IPS-11a (cell line): ENCODE measurements around the gene TCERG1L.

Experiments
- H3K4me3 ChIP-seq: one replicate; pipeline ENCODE4 v1.5.1; 2013; ENCODE audit warnings: low read depth, low read length, control low read depth

Gene TCERG1L

GRCh38 chr10:131271966-131272365, 39.6 kb downstream of the TCERG1L start:
- H3K4me3 ChIP-seq, result no peak overlapping the region

DNA sequence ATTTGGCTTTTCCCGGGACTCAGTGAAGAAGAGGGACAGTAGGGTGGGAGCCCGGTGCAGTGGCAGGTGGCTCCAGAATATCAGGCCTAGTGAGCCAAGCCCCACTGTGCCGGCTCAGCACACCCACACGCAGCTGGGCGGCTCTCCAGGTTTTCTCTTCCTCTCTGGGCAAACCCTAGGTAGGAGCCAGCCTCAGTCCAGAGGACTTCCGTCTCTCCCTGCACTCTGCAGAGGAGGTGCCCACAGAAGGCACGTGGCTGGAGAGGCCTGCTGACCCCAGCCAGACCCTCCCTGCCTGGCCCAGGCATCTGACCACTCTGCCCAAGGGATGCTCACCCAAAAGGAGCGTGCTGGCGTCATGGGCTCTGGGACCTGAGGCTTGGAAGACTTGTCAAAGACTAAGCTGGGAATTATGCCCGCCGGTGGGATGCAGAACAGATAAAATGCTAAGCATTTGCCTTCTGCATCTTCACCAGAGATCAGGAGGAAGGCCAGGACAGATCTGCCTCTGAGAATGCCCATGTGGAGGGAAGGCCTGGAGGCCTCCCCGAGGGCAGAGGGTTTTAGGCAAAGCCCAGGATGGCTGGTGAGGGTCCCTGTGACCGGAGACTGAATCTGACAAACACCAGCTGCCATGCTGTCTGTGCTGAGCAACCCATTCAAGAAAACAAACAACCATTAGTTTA, 40.2 kb downstream of the TCERG1L start:
- no peak overlapping the region for H3K4me3 ChIP-seq

GRCh38 chr10:131270461-131271190, 40.9 kb downstream of the TCERG1L start:
- no peak overlapping the region for H3K4me3 ChIP-seq

DNA sequence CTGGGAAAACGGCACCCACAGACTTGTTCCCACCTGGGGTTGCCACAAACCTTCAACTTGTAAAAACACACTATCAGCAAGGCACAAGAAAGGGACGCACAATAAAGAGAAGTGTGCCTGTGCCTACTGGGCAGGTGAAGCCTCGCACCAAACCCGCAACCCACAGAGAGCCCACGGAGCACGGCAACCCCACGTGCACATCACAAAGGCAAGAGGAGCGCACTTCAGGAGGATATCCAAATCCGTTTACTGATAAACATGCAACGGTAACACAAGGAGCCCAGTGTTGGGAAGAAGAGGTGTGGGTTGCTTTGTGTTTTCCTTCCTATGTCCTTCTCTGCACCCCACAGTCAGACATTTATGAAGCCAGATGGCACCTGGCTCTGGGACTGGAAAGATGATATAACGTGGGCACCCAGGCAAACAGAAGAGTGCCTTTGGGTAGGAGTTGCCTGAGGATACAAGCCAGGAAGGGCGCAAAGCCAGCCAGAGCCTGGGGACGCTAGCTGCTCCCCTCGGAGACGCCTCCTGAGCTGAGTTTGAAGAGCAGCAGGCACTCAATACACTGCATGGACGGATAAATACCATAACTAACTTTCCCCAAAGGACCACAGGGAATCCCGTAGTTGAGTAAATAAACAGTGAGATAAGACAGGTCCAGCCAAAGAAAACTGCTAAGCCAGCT, 41.6 kb downstream of the TCERG1L start:
- H3K4me3 ChIP-seq, result no peak overlapping the region

DNA sequence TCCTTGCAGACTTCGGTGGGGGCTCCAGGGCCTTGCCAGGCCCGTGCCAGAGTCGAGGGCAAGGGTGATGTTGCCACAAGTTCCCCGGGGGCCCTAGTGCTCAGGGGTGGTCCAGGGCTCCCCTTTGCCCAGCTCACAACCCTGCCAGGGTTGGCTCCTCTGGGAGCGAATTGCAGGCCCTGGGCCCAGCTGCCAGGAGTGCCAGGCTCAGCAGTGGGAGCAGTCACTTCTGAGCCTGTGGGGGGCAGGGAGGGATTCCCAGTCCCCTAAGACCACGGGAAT, 43.8 kb downstream of the TCERG1L start:
- H3K4me3 ChIP-seq, result no peak overlapping the region

GRCh38 chr10:131266936-131267813, 44.3 kb downstream of the TCERG1L start:
- no peak overlapping the region for H3K4me3 ChIP-seq

DNA sequence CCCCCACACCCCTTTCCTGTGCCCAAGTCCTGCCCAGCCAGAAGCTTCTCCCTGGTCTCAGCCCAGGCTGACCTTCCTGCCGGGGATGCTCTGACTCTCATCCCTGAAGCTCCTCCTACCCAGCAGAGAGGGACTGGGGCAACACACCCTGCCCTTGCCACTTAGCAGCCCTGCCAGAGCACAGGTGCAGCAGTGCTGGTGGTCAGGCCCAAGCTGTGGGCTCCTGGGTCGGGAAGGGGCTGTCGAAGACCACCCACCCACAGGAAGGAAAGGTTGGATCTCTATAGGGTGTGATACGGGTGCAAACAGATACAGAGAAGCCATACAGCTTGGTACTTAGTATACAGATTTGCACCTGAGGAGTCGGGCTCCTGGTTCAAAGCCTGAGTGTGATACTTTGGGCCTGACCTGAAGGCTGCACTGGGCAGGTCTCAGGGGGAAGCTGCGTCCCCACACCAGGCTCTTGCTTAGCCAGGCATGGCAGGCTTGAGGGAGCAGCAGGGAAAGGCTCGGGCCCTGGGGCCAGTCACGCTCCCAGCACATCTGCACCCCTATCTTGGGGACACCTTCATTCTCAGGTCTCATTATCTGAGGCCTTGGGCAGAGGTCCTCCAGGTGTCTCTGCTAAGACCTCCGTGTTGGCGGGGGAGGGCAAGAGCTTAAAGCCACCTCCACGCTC, 47.3 kb downstream of the TCERG1L start:
- no peak overlapping the region for H3K4me3 ChIP-seq

DNA sequence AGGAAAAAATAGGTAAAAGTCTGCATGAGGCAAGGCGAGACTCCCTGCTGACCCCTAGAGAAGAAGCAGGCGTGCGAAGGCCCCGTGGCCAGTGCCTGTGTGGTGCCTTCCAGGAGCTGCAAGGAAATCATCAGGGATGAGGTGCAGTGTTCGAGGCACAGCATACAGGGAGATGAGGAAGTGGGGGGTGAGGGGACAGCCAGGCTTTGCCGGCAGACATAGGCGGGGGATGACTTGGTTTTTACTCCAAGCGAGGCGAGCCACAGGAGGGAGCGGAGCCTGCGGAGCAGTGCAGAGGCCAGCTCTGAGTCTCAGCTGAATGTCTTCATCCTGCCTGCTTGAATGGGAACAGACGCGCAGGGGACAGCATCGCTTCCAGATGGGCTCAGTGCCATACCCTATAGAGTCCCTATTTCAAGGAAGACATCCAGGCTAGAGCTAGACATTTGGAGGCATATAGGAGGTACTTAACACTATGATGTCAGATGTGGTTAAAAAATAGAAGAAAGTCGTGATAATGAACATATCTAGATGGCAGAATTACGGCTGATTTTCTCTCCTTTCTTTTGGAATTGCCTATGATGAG, 49.5 kb downstream of the TCERG1L start:
- no peak overlapping the region for H3K4me3 ChIP-seq

DNA sequence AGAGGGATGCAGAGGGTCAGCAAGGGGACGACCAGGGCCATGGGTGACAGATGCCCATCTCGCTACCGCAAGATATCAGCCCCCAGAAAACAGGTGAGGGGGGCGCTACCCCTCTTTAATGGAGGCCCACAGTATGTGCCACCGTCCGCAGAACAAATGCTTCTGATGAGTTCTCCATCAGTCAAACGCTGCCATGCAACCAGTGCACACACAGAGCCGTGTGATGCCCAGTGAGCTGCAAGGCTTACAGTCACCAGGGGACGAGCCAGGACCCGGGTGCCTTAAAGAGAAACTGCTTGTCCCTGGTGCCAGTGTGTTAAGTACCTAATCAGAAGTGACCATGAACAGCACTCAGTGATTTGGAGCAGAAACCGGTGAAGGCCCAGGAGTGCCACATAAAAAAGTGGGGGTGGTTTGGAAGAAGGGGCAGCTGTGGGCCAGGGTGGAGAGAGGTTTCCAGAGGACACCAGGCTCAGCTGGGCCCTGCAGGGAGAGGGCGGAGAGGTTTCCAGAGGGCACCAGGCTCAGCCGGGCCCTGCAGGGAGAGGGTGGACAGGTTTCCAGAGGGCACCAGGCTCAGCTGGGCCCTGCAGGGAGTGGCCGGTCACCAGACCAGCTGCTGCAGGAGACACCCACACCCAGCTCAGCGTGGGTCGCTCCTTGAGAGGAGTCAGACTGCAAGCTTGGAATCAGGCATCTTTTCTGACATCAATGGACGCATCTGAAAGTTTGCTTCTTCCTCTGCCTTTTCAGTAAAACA, 50.9 kb downstream of the TCERG1L start:
- no peak overlapping the region for H3K4me3 ChIP-seq

DNA sequence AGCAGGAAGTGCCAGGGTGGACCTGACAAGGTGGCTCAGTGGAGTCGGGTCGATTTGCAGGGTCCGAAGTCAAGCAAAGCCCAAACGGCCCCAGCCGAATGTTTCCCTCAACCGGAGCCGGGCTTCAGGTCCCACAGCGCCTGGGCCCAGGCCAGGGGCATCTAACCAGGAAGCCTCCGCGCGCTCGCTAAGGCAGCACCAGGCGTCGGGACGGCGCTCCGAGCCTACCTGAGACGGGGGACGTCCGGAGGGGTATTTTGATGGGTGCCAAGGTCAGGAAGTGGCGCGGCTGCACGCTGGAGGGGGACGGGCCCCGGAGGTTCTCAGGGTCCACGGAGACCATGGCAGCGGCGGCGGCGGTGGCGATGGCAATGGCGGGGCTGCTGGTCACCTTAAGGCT, 51.5 kb downstream of the TCERG1L start:
- H3K4me3 ChIP-seq, result no peak overlapping the region

- no peak overlapping the region for H3K4me3 ChIP-seq
Observed at GRCh38 chr10:131259535-131259934, 52.0 kb downstream of the TCERG1L start.

GRCh38 chr10:131258256-131258655, 53.3 kb downstream of the TCERG1L start:
- H3K4me3 ChIP-seq, result no peak overlapping the region

- no peak overlapping the region for H3K4me3 ChIP-seq
Observed at GRCh38 chr10:131257027-131257426, 54.5 kb downstream of the TCERG1L start.

GRCh38 chr10:131254859-131255252, 56.7 kb downstream of the TCERG1L start:
- no peak overlapping the region for H3K4me3 ChIP-seq

DNA sequence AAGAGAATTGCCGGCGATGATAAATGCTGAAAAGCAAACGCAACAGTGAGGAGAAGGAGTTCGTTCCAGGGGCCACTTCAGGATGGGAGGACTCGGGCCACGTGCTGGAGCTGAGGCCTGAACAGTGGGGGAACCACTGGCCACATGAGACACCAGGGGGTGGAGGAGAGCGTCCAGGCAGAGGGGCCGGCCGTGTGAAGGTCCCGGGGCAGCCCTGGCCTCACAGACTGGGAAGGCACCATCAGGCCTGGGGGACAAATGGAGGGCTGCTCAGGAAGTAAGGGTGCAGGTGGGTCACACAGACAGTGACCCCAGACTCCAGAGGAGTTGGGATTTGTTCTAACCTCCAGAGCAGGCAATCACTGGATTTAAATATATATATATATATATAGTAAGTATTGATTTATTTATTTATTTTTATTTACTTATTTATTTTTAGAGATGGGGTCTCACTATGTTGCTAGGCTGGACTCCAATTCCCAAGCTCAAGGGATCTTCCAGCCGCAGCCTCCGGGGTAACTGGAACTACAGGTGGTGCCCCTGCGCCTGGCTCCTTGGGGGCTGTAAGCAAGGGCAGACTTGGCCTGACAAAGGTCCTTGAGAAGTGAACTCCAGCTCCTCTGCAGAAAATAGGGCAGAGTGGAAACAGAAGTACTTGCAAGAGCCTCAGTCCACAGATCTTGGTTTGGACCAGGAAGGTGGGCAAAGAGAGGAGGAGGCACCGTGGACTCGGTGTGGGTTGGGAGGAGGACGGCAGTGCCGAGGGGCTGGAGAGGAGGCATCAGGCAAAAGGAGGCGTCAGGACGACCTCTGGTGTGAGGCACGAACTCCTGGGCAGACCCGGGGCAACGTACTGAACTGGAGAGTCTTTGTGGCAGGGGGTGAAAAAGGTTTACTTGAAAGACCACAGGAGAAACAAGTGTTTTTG, 57.3 kb downstream of the TCERG1L start:
- H3K4me3 ChIP-seq, result no peak overlapping the region

GRCh38 chr10:131252567-131253276, 58.8 kb downstream of the TCERG1L start:
- no peak overlapping the region for H3K4me3 ChIP-seq

DNA sequence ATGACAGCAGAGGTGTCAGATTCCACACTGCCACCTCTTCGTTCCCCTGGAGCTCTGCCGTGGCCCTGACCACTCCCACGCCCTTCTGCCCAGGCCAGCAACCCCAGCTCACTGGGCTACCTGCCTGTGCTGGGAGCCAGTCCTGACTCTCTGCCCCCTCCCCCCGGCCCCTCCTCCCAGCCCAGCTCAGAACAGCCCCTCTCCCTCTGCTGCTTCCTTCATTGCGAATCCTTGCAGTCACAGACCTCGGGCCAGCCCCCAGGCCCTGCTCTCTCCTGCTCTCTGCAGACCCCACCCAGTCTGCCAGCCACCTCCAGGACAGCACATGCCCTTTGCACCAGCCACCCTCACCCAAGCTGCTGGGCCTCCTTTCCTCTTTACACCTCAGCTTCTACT, 60.4 kb downstream of the TCERG1L start:
- H3K4me3 ChIP-seq, result no peak overlapping the region
